Neural cell (in vitro differentiated cells): Measurements from ENCODE around the gene TEX28. TPM values are rescaled to one million over a fixed set of nuclear protein-coding genes. Genes with fewer than 3 reads are reported as not detected.

Source experiments
- H2AFZ ChIP-seq: fragments of 200-600, 300-800 bp; sonication (generic), shearing (Covaris generic); 2 replicates; pipeline ENCODE4 v1.6.0; 2014; ENCODE audit warnings: low read depth, mild to moderate bottlenecking, antibody characterized with exemption, low read length, moderate library complexity
- H3F3A ChIP-seq: fragments of 200-600 bp; shearing (Covaris generic); 2 replicates; pipeline ENCODE4 v1.6.1; 2016; ENCODE audit warnings: mild to moderate bottlenecking, moderate library complexity, mixed read lengths, antibody characterized with exemption, low read length; ENCODE audit not compliant: insufficient read depth, poor library complexity, severe bottlenecking
- H3K27ac ChIP-seq: fragments of 200-600, 300-800 bp; sonication (generic), shearing (Covaris generic); 2 replicates; pipeline ENCODE4 v1.5.1; 2014; ENCODE audit warnings: mild to moderate bottlenecking, low read length, moderate library complexity
- H3K27me3 ChIP-seq: fragments of 300-800, 200-600 bp; sonication (generic), shearing (Covaris generic); 2 replicates; pipeline ENCODE4 v1.6.0; 2014; ENCODE audit warnings: mild to moderate bottlenecking, low read depth, low read length, moderate library complexity; ENCODE audit not compliant: insufficient read depth
- H3K36me3 ChIP-seq: fragments of 300-800, 200-600 bp; sonication (generic), shearing (Covaris generic); 2 replicates; pipeline ENCODE4 v1.5.1; 2014; ENCODE audit warnings: mild to moderate bottlenecking, antibody characterized with exemption, low read length, moderate library complexity; ENCODE audit not compliant: insufficient read depth
- H3K4me2 ChIP-seq: fragments of 300-800, 200-600 bp; sonication (generic), shearing (Covaris generic); 2 replicates; pipeline ENCODE4 v1.6.0; 2014; ENCODE audit warnings: mild to moderate bottlenecking, low read length
- H3K4me3 ChIP-seq: fragments of 300-800, 200-600 bp; sonication (generic), shearing (Covaris generic); 2 replicates; pipeline ENCODE4 v1.5.1; 2014; ENCODE audit warnings: mild to moderate bottlenecking, low read length, moderate library complexity
- H3K79me2 ChIP-seq: fragments of 200-600 bp; shearing (Covaris generic); replicated peaks from 2 replicates; pipeline ENCODE4 v1.6.0; 2014; ENCODE audit warnings: mild to moderate bottlenecking, low read length, moderate library complexity; ENCODE audit not compliant: insufficient read depth
- H3K9ac ChIP-seq: fragments of 300-800, 200-600 bp; sonication (generic), shearing (Covaris generic); 2 replicates; pipeline ENCODE4 v1.6.1; 2016; ENCODE audit warnings: mild to moderate bottlenecking, low read length, mixed read lengths
- H3K9me2 ChIP-seq: fragments of 200-600 bp; shearing (Covaris generic); 2 replicates; pipeline ENCODE4 v1.6.1; 2016; ENCODE audit warnings: mild to moderate bottlenecking, low read length, mixed read lengths; ENCODE audit not compliant: insufficient read depth
- H3K9me3 ChIP-seq: fragments of 200-600, 300-800 bp; sonication (generic), shearing (Covaris generic); 2 replicates; pipeline ENCODE4 v1.6.1; 2016; ENCODE audit warnings: mild to moderate bottlenecking, mixed run types, low read length, moderate library complexity, mixed read lengths
- H4K20me1 ChIP-seq: fragments of 200-600 bp; shearing (Covaris generic); 2 replicates; pipeline ENCODE4 v1.6.1; 2016; ENCODE audit warnings: mild to moderate bottlenecking, mixed run types; ENCODE audit not compliant: insufficient read depth
- CTCF ChIP-seq: fragments of 450-650 bp; IDR thresholded peaks from 2 replicates; pipeline ENCODE4 v1.5.1; 2014; ENCODE audit warnings: antibody characterized with exemption, mild to moderate bottlenecking, moderate library complexity; ENCODE audit not compliant: poor library complexity, severe bottlenecking
- EP300 ChIP-seq: fragments of 450-650 bp; conservative IDR thresholded peaks from 2 replicates; pipeline ENCODE4 v1.6.1; 2014; ENCODE audit warnings: antibody characterized with exemption, mild to moderate bottlenecking, moderate library complexity; ENCODE audit not compliant: poor library complexity, severe bottlenecking
- EZH2 ChIP-seq: fragments of 200-600, 300-800 bp; shearing (Covaris generic), sonication (generic); IDR thresholded peaks from 2 replicates; pipeline ENCODE4 v1.6.1; 2014; ENCODE audit warnings: antibody characterized with exemption, low read length, borderline replicate concordance, mild to moderate bottlenecking; ENCODE audit not compliant: insufficient read depth, poor library complexity, severe bottlenecking
- MXI1 ChIP-seq: fragments of 450-650 bp; conservative IDR thresholded peaks from 2 replicates; pipeline ENCODE4 v1.6.1; 2014; ENCODE audit warnings: antibody characterized with exemption, mild to moderate bottlenecking; ENCODE audit not compliant: poor library complexity, severe bottlenecking
- POLR2AphosphoS5 ChIP-seq: IDR thresholded peaks from 2 replicates; pipeline ENCODE4 v1.6.1; 2012
- RAD21 ChIP-seq: fragments of 450-650 bp; conservative IDR thresholded peaks from 2 replicates; pipeline ENCODE4 v1.6.1; 2014; ENCODE audit warnings: antibody characterized with exemption, mild to moderate bottlenecking, moderate library complexity
- SMC3 ChIP-seq: fragments of 450-650 bp; conservative IDR thresholded peaks from 2 replicates; pipeline ENCODE4 v1.6.1; 2014; ENCODE audit warnings: antibody characterized with exemption, mild to moderate bottlenecking, moderate library complexity; ENCODE audit not compliant: poor library complexity
- TAF1 ChIP-seq: IDR thresholded peaks from 2 replicates; pipeline ENCODE4 v1.6.1; 2012; ENCODE audit warnings: low read depth
- polyA plus RNA-seq: library from polyadenylated mRNA; depleted of rRNA; stranded (reverse); fragments of >200 nt; gene quantifications from 2 replicates; pipeline ENCODE4 v1.2.3, GENCODE V29; 2014
- TF ChIP-seq, protein P1 (sequence below): IDR thresholded peaks from 2 replicates; pipeline ENCODE4 v1.6.1; 2012; ENCODE audit warnings: borderline replicate concordance

Gene TEX28
- polyA plus RNA-seq, 1 donor from 2014 or later: not detected

- no peak for TF ChIP-seq MXI1
- TF ChIP-seq EZH2: no peak
- no peak for TF ChIP-seq SMC3
- peak; percentile 45 for TF ChIP-seq CTCF
- TF ChIP-seq RAD21: peak; percentile 34
- TF ChIP-seq TAF1: no peak
- TF ChIP-seq, protein P1, sequence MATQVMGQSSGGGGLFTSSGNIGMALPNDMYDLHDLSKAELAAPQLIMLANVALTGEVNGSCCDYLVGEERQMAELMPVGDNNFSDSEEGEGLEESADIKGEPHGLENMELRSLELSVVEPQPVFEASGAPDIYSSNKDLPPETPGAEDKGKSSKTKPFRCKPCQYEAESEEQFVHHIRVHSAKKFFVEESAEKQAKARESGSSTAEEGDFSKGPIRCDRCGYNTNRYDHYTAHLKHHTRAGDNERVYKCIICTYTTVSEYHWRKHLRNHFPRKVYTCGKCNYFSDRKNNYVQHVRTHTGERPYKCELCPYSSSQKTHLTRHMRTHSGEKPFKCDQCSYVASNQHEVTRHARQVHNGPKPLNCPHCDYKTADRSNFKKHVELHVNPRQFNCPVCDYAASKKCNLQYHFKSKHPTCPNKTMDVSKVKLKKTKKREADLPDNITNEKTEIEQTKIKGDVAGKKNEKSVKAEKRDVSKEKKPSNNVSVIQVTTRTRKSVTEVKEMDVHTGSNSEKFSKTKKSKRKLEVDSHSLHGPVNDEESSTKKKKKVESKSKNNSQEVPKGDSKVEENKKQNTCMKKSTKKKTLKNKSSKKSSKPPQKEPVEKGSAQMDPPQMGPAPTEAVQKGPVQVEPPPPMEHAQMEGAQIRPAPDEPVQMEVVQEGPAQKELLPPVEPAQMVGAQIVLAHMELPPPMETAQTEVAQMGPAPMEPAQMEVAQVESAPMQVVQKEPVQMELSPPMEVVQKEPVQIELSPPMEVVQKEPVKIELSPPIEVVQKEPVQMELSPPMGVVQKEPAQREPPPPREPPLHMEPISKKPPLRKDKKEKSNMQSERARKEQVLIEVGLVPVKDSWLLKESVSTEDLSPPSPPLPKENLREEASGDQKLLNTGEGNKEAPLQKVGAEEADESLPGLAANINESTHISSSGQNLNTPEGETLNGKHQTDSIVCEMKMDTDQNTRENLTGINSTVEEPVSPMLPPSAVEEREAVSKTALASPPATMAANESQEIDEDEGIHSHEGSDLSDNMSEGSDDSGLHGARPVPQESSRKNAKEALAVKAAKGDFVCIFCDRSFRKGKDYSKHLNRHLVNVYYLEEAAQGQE: peak; percentile 50
- no peak for TF ChIP-seq POLR2AphosphoS5
- TF ChIP-seq EP300: no peak
- Histone ChIP-seq H3K79me2 (no peaks in the 10 kb centered on the region), H3K9me2 (no peaks in the 10 kb centered on the region), H3K9me3 (no peaks in the 10 kb centered on the region), H3K4me2 (no peak overlapping the region), H3K9ac (no peak overlapping the region), H2AFZ (no peak overlapping the region), H4K20me1 (no peaks in the 10 kb centered on the region), H3K27ac (peak overlapping the region; percentile 12), H3K4me3 (no peak overlapping the region), H3K27me3 (no peaks in the 10 kb centered on the region), H3F3A (no peaks in the 10 kb centered on the region), H3K36me3 (no peaks in the 10 kb centered on the region)
Measured at GRCh38 chrX:154329294-154329693, 34.4 kb upstream of the TEX28 start.

GRCh38 chrX:154328646-154329045, 33.7 kb upstream of the TEX28 start:
- no peak for TF ChIP-seq RAD21
- TF ChIP-seq, protein P1: no peak
- TF ChIP-seq POLR2AphosphoS5: no peak
- TF ChIP-seq EP300: no peak
- no peak for TF ChIP-seq SMC3
- no peak for TF ChIP-seq CTCF
- TF ChIP-seq TAF1: no peak
- TF ChIP-seq EZH2: no peak
- no peak for TF ChIP-seq MXI1

More at GRCh38 chrX:154328646-154329045, 33.7 kb upstream of the TEX28 start:
- no peaks in the 10 kb centered on the region for H3K27me3 ChIP-seq
- H3K4me3 ChIP-seq: no peak overlapping the region
- no peaks in the 10 kb centered on the region for H3K9me3 ChIP-seq
- H3K4me2 ChIP-seq: no peak overlapping the region
- no peaks in the 10 kb centered on the region for H3K9me2 ChIP-seq
- H3K79me2 ChIP-seq: no peaks in the 10 kb centered on the region
- H3K27ac ChIP-seq: no peak overlapping the region
- H3K9ac ChIP-seq: no peak overlapping the region
- no peaks in the 10 kb centered on the region for H3F3A ChIP-seq
- no peaks in the 10 kb centered on the region for H3K36me3 ChIP-seq
- no peaks in the 10 kb centered on the region for H4K20me1 ChIP-seq
- no peak overlapping the region for H2AFZ ChIP-seq
